H1 (cell line): Measurements from ENCODE around the gene MFNG. TPM values are rescaled to one million over a fixed set of nuclear protein-coding genes. Genes with fewer than 3 reads are reported as not detected.

Source experiments
- ASH2L ChIP-seq: fragments of 200-600, 300-600 bp; sonication (generic); IDR thresholded peaks from one replicate; pipeline ENCODE4 v1.7.1; 2017; ENCODE audit warnings: low read length
- SP2 ChIP-seq: IDR thresholded peaks from 2 replicates; pipeline ENCODE4 v1.6.1; 2012; ENCODE audit warnings: mild to moderate bottlenecking, low read length, inconsistent platforms
- TAF1 ChIP-seq: IDR thresholded peaks from 2 replicates; pipeline ENCODE4 v1.6.1; 2011; ENCODE audit warnings: mild to moderate bottlenecking, low read depth, low read length
- polyA plus RNA-seq, 7 experiments: library from polyadenylated mRNA; depleted of rRNA in 3 of 7; stranded (reverse) in 5 of 7; unstranded in 2 of 7; fragments of >200 nt in 5 of 7; fragments of 200-250 nt in 2 of 7; gene quantifications; 1 replicate in 5 of 7; 2 replicates in 1 of 7; 4 replicates in 1 of 7; pipeline versions ENCODE4 v1.2.1 to v1.2.3, GENCODE V29; 2011 to 2013; ENCODE audit warnings: missing spikeins in 2 of 7, mixed read lengths in 2 of 7
- total RNA-seq: library from RNA; stranded (reverse); fragmentation: NEBNext Ultra II Directional; extraction: Animal tissue kit (Norgen Biotek cat#: 25700); gene quantifications from 2 replicates; pipeline ENCODE4 v1.2.1, GENCODE V29; 2021
- TF ChIP-seq, protein P1 (sequence below): fragments of 300-600 bp; sonication (generic); IDR thresholded peaks from 2 replicates; pipeline ENCODE4 v1.7.1; 2012; ENCODE audit warnings: low read length, moderate library complexity, mild to moderate bottlenecking, inconsistent platforms; ENCODE audit not compliant: insufficient replicate concordance

Gene MFNG
- total and polyA plus RNA-seq, 2 of the 8 experiments (the other 6 are each of a cell fraction or from before 2014, with no cell fraction given), result 1.7 to 5.5 TPM

DNA sequence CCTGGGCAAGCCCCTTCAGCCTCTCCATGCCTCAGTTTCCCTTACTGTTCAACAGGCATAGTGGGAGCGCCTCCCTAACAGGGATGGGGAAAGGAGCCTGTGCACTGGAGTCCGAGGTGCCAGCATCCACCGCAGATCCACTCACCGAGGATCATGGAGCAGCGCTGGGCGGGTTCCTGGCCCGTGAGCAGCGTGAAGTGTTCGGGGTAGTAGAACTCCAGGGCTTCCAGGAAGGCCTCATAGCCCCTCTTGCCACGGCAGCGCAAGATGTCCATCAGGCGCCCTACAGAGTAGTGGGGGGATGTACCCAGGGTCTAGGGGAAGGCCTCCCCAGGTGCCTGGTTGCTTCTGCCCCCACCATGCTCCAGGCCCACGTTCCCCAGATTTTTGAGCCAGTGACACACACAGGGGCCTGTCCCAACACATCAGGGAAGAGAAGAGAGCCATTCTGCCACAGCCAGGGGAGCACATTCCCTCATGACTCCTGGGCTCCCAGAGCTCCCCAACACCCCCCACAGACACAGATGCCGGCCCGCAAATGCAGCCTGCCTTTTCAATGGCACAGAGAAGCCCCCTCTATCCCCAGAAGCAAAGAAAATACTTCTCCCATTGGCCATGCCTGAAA lies 31.8 kb upstream of the MFNG start (continued):
- no peak for TF ChIP-seq ASH2L
- TF ChIP-seq, protein P1, sequence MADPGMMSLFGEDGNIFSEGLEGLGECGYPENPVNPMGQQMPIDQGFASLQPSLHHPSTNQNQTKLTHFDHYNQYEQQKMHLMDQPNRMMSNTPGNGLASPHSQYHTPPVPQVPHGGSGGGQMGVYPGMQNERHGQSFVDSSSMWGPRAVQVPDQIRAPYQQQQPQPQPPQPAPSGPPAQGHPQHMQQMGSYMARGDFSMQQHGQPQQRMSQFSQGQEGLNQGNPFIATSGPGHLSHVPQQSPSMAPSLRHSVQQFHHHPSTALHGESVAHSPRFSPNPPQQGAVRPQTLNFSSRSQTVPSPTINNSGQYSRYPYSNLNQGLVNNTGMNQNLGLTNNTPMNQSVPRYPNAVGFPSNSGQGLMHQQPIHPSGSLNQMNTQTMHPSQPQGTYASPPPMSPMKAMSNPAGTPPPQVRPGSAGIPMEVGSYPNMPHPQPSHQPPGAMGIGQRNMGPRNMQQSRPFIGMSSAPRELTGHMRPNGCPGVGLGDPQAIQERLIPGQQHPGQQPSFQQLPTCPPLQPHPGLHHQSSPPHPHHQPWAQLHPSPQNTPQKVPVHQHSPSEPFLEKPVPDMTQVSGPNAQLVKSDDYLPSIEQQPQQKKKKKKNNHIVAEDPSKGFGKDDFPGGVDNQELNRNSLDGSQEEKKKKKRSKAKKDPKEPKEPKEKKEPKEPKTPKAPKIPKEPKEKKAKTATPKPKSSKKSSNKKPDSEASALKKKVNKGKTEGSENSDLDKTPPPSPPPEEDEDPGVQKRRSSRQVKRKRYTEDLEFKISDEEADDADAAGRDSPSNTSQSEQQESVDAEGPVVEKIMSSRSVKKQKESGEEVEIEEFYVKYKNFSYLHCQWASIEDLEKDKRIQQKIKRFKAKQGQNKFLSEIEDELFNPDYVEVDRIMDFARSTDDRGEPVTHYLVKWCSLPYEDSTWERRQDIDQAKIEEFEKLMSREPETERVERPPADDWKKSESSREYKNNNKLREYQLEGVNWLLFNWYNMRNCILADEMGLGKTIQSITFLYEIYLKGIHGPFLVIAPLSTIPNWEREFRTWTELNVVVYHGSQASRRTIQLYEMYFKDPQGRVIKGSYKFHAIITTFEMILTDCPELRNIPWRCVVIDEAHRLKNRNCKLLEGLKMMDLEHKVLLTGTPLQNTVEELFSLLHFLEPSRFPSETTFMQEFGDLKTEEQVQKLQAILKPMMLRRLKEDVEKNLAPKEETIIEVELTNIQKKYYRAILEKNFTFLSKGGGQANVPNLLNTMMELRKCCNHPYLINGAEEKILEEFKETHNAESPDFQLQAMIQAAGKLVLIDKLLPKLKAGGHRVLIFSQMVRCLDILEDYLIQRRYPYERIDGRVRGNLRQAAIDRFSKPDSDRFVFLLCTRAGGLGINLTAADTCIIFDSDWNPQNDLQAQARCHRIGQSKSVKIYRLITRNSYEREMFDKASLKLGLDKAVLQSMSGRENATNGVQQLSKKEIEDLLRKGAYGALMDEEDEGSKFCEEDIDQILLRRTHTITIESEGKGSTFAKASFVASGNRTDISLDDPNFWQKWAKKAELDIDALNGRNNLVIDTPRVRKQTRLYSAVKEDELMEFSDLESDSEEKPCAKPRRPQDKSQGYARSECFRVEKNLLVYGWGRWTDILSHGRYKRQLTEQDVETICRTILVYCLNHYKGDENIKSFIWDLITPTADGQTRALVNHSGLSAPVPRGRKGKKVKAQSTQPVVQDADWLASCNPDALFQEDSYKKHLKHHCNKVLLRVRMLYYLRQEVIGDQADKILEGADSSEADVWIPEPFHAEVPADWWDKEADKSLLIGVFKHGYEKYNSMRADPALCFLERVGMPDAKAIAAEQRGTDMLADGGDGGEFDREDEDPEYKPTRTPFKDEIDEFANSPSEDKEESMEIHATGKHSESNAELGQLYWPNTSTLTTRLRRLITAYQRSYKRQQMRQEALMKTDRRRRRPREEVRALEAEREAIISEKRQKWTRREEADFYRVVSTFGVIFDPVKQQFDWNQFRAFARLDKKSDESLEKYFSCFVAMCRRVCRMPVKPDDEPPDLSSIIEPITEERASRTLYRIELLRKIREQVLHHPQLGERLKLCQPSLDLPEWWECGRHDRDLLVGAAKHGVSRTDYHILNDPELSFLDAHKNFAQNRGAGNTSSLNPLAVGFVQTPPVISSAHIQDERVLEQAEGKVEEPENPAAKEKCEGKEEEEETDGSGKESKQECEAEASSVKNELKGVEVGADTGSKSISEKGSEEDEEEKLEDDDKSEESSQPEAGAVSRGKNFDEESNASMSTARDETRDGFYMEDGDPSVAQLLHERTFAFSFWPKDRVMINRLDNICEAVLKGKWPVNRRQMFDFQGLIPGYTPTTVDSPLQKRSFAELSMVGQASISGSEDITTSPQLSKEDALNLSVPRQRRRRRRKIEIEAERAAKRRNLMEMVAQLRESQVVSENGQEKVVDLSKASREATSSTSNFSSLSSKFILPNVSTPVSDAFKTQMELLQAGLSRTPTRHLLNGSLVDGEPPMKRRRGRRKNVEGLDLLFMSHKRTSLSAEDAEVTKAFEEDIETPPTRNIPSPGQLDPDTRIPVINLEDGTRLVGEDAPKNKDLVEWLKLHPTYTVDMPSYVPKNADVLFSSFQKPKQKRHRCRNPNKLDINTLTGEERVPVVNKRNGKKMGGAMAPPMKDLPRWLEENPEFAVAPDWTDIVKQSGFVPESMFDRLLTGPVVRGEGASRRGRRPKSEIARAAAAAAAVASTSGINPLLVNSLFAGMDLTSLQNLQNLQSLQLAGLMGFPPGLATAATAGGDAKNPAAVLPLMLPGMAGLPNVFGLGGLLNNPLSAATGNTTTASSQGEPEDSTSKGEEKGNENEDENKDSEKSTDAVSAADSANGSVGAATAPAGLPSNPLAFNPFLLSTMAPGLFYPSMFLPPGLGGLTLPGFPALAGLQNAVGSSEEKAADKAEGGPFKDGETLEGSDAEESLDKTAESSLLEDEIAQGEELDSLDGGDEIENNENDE, result no peak
- TF ChIP-seq SP2, result no peak
- TF ChIP-seq TAF1, result no peak
- TF ChIP-seq, all 59 proteins: peak for 0
